ENCODE data around the gene SPACDR. TPM values are rescaled to one million over a fixed set of nuclear protein-coding genes. Genes with fewer than 3 reads are reported as not detected.

SPACDR gene
- total and polyA plus RNA-seq, 9 of the 15 experiments (the other 6 are each of a cell fraction or from before 2014, with no cell fraction given): 0.07 to 0.55 (median 0.14) TPM; not detected in 1

DNA sequence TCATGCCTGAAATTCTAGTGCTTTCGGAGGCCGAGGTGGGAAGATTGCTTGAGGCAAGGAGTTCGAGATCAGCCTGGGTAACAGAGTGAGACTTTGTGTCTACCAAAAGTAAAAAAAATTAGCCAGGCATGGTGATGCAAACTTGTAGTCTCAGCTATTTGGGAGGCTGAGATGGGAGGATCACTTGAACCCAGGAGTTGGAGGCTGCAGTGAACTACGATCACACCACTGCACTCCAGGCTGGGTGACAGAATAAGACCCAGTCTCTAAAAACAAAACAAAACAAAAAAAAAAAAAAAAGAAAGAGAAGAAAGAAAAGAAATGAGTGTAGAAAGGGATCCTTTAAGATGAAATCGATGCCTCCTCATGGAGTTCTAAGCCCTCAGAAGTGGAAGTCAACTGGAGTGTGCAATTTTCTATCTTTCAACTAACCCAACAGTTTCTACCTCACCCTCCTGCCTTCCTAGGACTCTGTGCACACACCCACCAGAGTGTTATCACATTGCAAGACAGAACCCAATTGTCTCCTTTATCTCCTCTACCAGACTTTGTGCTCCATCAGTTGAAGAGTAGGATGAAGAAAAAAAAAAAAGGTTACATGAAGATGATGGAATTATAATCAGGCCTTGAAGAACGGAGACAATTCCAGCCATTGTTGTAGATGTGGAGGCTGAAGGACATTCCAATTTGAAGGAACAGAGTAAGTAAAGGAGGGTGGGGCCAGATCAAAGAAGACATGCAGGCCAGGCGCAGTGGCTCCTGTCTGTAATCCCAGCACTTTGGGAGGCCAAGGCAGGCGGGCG is 46.6 kb upstream of the SPACDR start (continued):
- peak; percentile 95 for TF ChIP-seq BCOR (IDR thresholded peaks at IDR 0.05)
- TF ChIP-seq DDX20 (tag; IDR thresholded peaks at IDR 0.05; ENCODE audit: low read depth): no peak
- TF ChIP-seq STAT5A (IDR thresholded peaks at IDR 0.05; ENCODE audit: borderline replicate concordance, low read length): peak; percentile 77
- TF ChIP-seq, protein P1, sequence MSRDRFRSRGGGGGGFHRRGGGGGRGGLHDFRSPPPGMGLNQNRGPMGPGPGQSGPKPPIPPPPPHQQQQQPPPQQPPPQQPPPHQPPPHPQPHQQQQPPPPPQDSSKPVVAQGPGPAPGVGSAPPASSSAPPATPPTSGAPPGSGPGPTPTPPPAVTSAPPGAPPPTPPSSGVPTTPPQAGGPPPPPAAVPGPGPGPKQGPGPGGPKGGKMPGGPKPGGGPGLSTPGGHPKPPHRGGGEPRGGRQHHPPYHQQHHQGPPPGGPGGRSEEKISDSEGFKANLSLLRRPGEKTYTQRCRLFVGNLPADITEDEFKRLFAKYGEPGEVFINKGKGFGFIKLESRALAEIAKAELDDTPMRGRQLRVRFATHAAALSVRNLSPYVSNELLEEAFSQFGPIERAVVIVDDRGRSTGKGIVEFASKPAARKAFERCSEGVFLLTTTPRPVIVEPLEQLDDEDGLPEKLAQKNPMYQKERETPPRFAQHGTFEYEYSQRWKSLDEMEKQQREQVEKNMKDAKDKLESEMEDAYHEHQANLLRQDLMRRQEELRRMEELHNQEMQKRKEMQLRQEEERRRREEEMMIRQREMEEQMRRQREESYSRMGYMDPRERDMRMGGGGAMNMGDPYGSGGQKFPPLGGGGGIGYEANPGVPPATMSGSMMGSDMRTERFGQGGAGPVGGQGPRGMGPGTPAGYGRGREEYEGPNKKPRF (IDR thresholded peaks at IDR 0.05; ENCODE audit: low read depth, low read length): no peak
- TF ChIP-seq, protein P2, sequence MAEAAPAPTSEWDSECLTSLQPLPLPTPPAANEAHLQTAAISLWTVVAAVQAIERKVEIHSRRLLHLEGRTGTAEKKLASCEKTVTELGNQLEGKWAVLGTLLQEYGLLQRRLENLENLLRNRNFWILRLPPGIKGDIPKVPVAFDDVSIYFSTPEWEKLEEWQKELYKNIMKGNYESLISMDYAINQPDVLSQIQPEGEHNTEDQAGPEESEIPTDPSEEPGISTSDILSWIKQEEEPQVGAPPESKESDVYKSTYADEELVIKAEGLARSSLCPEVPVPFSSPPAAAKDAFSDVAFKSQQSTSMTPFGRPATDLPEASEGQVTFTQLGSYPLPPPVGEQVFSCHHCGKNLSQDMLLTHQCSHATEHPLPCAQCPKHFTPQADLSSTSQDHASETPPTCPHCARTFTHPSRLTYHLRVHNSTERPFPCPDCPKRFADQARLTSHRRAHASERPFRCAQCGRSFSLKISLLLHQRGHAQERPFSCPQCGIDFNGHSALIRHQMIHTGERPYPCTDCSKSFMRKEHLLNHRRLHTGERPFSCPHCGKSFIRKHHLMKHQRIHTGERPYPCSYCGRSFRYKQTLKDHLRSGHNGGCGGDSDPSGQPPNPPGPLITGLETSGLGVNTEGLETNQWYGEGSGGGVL (CRISPR knock-in tag; IDR thresholded peaks at IDR 0.05): no peak
- peak; percentile 93 for TF ChIP-seq MTA2 (IDR thresholded peaks at IDR 0.05; ENCODE audit: low read depth)
- TF ChIP-seq KLF10 (CRISPR knock-in tag; IDR thresholded peaks at IDR 0.05): no peak
- no peak for TF ChIP-seq ZNF133 (CRISPR knock-in tag; IDR thresholded peaks at IDR 0.05)
- 0 out of 2 replicates have a peak, but pooled peaks have one; percentile 20 for TF ChIP-seq ZNF668 (CRISPR knock-in tag; IDR thresholded peaks at IDR 0.05)
- no peak for TF ChIP-seq EWSR1 (IDR thresholded peaks at IDR 0.05; ENCODE audit: borderline replicate concordance, low read depth, partially characterized antibody)
- no peak for TF ChIP-seq TAF7 (tag; IDR thresholded peaks at IDR 0.05)
- no peak for TF ChIP-seq HNRNPL (IDR thresholded peaks at IDR 0.05; ENCODE audit: low read depth, low read length)
- no peak for TF ChIP-seq FOSL1 (tag; conservative IDR thresholded peaks at IDR 0.05)
- TF ChIP-seq ZNF143 (CRISPR knock-in tag; IDR thresholded peaks at IDR 0.05): no peak
- TF ChIP-seq NR4A1 (CRISPR knock-in tag; IDR thresholded peaks at IDR 0.05): no peak
- peak; percentile 65; the same call in 1 of the 2 replicates for TF ChIP-seq NR4A1 (tag; IDR thresholded peaks at IDR 0.05)
- no peak for TF ChIP-seq TARDBP (IDR thresholded peaks at IDR 0.05)
- TF ChIP-seq NFIC (IDR thresholded peaks at IDR 0.05): peak; percentile 87
- peak; percentile 86; the same call in 1 of the 2 replicates for TF ChIP-seq CC2D1A (IDR thresholded peaks at IDR 0.05)
- TF ChIP-seq C11orf30 (IDR thresholded peaks at IDR 0.05; ENCODE audit: low read depth): no peak
- no peak for TF ChIP-seq ZNF589 (CRISPR knock-in tag; IDR thresholded peaks at IDR 0.05; ENCODE audit: low read depth)
- TF ChIP-seq ZKSCAN1 (IDR thresholded peaks at IDR 0.05; ENCODE audit: low read depth, low read length): no peak
- TF ChIP-seq ELF1 (tag; IDR thresholded peaks at IDR 0.05): no peak
- no peak for TF ChIP-seq TAF9B (IDR thresholded peaks at IDR 0.05; ENCODE audit: partially characterized antibody)
- TF ChIP-seq, protein P3, sequence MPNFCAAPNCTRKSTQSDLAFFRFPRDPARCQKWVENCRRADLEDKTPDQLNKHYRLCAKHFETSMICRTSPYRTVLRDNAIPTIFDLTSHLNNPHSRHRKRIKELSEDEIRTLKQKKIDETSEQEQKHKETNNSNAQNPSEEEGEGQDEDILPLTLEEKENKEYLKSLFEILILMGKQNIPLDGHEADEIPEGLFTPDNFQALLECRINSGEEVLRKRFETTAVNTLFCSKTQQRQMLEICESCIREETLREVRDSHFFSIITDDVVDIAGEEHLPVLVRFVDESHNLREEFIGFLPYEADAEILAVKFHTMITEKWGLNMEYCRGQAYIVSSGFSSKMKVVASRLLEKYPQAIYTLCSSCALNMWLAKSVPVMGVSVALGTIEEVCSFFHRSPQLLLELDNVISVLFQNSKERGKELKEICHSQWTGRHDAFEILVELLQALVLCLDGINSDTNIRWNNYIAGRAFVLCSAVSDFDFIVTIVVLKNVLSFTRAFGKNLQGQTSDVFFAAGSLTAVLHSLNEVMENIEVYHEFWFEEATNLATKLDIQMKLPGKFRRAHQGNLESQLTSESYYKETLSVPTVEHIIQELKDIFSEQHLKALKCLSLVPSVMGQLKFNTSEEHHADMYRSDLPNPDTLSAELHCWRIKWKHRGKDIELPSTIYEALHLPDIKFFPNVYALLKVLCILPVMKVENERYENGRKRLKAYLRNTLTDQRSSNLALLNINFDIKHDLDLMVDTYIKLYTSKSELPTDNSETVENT (CRISPR knock-in tag; IDR thresholded peaks at IDR 0.05): no peak

Measured in K562 (cell line).